Fibroblast of skin of left biceps (primary cell): ENCODE results near the gene SKI.

ENCODE experiments used
- DNase-seq, 2 experiments: peaks; one replicate each; pipeline ENCODE4 v3.0.0-alpha.2; 2013; ENCODE audit warnings: low read depth in 2 of 2

The SKI gene

GRCh38 chr1:2306151-2306978 lies 78.2 kb downstream of the SKI start:
- DNase-seq, result no peak

DNA sequence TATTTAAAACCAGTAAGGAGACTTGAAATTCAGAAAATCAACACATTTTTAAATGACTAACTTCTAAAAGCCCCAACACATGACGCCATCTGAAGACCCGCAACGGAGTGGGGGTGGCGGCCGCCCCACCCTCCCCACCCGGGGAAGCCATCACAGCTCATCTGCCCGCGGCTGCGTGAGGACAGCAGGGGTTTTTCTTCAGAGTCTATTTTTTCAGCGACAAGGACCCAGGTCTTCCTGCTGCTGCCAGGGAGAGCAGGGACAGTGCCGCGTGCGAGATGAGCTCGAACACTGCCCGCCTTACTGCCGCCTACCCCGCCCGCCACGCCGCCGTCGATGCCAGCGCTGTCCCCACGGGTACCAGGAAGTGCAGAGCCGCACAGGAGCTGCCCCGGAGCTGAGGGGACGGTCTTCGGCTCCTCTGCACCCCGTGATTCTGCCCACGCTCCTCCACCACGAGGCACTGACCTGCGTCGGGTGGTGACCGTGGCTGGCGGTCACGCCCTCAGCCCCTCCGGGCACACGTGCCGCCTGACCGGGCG lies 79.0 kb downstream of the SKI start:
- DNase-seq, result no peak

GRCh38 chr1:2307972-2308371 lies 79.9 kb downstream of the SKI start:
- no peak for DNase-seq

- no peak for DNase-seq
Observed at GRCh38 chr1:2308844-2309243, 80.7 kb downstream of the SKI start.

GRCh38 chr1:2310332-2311183 lies 82.4 kb downstream of the SKI start:
- DNase-seq, result no peak

DNA sequence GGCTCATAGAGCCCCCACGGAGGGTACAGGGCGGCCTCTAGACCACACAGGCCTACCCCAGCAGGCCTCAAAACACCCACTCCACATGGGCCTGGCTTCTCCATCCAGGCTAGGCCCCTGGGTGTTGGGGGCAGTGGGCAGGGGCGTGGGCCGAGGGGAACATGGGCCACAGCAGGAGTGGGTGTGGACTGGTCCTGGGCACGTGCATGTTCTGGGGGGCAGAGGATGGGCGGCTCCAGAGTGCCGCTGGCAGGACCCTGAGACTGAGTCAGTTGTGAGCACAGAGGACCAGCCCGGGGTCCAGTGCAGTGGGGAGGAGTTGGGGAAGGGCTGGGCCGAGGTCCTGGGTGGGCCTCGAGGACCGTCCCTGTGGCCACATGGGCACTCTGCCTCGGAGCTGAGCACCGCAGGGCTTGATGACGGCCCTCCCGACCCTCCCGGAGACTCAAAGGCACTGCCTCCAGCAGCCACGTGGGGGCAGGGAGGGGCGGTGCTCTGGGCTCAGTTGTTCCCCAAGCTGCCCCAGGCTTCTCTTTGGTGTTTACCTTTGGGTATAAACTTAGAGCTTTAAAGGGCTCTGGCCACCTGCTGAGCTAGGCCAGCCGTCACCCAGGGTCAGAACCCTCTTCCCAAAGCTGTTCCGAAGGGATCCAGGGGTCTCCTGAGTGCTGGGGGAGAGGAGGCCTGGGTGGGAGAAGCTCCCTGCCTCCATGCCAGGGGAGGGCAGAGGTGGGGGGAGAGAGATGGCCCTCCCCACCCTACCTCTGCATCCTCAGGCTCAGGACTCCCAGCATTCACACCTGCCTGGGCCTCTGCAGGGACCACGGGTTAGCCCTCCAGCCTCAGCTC lies 83.3 kb downstream of the SKI start:
- no peak for DNase-seq

DNA sequence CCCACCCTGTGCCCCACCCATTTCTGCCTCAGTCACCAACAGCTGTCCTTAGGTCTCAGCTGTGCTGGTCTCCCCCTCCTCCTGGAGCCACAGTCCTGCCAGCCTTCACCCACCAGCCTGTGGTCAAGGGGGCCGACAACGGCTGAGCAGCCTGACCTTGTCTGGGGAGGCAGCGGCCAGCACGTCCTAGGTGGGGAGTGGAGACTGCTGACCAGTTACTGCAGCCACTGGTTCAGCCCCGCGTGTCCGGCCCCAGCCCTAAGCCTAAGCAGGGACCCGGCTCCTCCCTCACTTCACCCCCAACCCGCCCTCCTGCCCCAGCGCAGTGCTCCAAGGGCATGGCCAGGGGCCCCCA lies 84.0 kb downstream of the SKI start:
- DNase-seq, result no peak

DNA sequence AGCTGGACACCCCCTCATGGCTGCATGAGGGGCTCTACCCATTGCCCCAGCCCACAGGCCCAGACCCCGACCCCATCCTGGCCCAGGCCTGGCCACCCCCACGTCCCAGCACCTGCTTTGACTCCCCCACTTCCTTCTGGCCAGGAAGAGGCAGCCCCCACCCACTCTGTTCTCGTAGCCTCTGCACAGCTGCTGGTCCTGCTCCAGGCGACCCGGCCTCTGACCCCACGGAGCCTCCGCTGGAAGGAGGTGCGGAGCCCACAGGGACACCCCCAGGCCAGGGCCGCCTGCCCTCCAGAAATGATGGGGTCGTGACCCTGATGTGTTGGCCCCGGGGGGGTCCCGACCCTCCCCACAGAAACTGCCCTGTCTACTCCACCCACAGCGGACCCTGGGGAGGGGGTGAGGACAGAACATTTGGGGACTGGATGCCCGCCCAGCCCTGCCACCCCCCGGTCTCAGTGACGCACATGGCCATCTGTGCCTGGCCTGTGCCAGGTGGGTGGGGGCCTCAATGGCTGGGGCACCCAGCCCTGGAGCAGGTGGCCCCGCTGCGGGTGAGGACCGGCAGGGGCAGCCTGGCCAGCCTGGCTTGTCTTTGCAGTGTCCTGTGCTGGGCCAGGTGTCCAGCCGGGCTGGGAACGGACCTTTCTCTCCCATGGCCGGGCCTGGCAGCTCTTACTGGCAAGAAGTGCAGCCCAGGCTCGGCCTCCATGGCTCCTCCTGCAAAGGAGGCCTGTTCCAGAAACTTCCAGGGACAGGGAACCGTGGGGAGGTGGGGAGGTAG lies 84.6 kb downstream of the SKI start:
- DNase-seq, result no peak

DNA sequence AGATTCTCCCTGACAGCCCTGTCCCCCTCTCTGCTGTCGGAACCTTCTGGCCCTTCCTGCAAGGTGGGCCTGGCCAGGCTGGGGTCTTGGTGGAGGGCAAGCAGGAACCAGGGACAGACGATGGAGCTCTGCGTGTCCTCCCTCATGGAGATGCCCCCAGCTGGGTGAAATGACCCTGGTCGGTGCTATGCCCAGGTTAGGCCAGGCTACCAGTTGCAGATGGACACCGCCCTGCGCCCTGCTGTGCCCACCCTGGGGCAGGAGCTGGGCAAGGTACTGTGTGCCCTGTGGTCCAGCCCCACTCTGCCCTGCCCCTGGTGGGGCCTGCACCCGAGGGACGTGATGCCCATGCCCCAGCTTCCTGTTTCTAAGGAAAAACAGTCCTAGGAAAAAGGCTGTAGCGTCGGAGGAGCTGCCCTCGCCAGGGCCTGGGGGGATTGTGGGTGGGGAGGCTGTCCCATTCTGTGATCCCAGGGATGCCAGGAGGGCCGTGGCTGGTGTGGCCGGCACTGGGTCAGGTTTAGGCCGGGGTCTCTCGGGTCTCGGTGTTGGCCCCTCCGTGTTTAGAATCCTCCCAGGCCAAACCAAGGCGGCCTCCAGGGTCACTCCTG lies 85.6 kb downstream of the SKI start:
- DNase-seq, result no peak

- peak; percentile 41 to 43 for DNase-seq
Observed at GRCh38 chr1:2314273-2314802, 86.2 kb downstream of the SKI start.

DNA sequence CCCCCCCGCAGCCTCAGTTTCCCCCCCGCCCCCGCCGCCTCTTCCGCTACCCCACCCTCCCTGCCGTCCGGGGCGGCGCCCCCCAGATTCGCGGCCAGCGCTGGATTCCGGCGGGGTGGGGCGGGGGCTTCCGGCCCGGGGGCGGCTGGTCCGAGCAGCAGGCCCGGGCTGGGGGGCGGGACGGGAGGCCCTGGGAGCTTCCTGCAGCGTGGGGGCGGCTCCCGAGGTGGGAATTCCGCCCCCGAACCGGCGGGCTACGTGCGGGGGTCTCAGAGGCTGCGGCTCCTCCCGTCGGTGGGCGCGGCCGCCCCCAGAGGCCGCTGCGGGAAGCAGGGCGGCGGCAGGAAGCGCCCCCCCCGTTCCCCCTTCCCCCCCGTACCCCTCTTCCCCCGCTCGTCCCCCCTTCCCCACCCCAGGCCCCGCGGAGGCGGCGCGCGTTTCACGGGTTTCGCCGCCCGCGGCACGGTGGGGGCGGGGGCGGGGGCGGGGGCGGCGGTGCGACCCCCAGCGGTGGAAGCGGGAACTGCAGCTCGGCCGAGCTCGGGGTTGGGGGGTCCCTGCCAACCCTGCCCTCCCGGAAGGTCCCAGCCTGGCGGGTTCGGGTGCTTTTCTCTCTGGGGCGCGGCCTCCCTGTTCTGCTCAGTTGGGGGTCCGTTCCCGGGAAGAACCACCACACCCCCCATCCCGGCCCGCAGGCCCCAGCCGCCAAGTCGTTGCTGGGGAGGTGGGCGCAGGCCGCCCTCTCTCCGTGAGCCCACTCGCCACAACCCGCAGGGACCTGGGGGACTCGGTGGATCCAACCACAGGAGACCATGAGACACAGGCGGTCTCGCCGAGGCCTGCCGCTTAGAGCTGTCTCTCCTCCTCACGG lies 86.9 kb downstream of the SKI start:
- DNase-seq, result peak; percentile 42 to 49

- DNase-seq, result no peak
Observed at GRCh38 chr1:2315674-2316450, 87.7 kb downstream of the SKI start.

GRCh38 chr1:2316451-2316961 lies 88.4 kb downstream of the SKI start:
- no peak for DNase-seq

- DNase-seq, result no peak
Observed at GRCh38 chr1:2317230-2318065, 89.3 kb downstream of the SKI start.

- no peak for DNase-seq
Observed at GRCh38 chr1:2318314-2319278, 90.5 kb downstream of the SKI start.

DNA sequence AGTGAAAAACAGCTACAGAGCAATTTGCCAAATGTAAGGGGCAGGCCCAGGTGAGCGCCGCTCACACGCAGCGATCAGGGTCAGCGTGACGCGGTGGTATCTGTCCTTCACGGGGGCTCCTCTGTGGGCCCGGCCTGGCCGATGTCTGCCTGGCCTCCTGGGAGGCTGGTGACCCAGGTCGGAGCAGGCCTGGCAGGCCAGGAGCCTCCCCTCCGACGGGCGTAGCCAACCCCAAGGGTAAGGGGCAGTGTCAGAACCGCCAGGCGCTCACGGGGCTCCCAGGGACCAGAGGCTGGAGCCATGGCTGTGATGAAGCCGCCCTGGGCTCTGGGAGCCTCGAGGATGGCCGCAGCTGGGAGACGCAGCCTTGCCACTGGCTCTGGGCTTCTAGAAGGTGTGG lies 91.2 kb downstream of the SKI start:
- no peak for DNase-seq
